AG04450 (cell line): ENCODE measurements around the gene RRN3. TPM values are rescaled to one million over a fixed set of nuclear protein-coding genes. Genes with fewer than 3 reads are reported as not detected.
"Not testable (repeated sequence)": the region's sequence is repeated elsewhere in the genome, so short reads cannot be mapped to it uniquely, and the experiment has no call there.

Experiments
- CTCF ChIA-PET: fragments of 300-600, 350-600 bp; formaldehyde crosslinking; extraction: SDS; loops from one replicate; lab custom pipeline; 2022; ENCODE audit warnings: antibody characterized with exemption, inconsistent platforms; lab: Charles Lee
- POLR2A ChIA-PET: fragments of 350-600 bp; formaldehyde crosslinking; extraction: SDS; loops from one replicate; lab custom pipeline; 2021; ENCODE audit warnings: antibody characterized with exemption, inconsistent platforms; lab: Yijun Ruan, JAX
- DNase-seq: peaks from one replicate; pipeline ENCODE4 v3.0.0-alpha.2; 2011; ENCODE audit warnings: low read depth, low spot score
- H3K27ac ChIP-seq: one replicate; pipeline ENCODE4 v1.5.1; 2012; ENCODE audit warnings: low read depth, low read length, control low read depth
- H3K27me3 ChIP-seq: one replicate; pipeline ENCODE4 v1.6.0; 2012; ENCODE audit warnings: low read length; ENCODE audit not compliant: control insufficient read depth, insufficient read depth
- H3K4me3 ChIP-seq: 2 replicates; pipeline ENCODE4 v1.5.1; 2011; ENCODE audit warnings: mild to moderate bottlenecking, low read depth, low read length, control low read depth
- H3K9me3 ChIP-seq: 2 replicates; pipeline ENCODE4 v1.5.1; 2012; ENCODE audit warnings: low read length; ENCODE audit not compliant: control insufficient read depth, insufficient read depth
- polyA plus RNA-seq: library from polyadenylated mRNA; depleted of rRNA; stranded (reverse); fragments of >200 nt; gene quantifications from 2 replicates; pipeline ENCODE4 v1.2.3, GENCODE V29; 2011
- TF ChIP-seq, protein P1 (sequence below): IDR thresholded peaks from 2 replicates; pipeline ENCODE4 v1.5.1; 2011; ENCODE audit warnings: low read depth, low read length, control low read depth, inconsistent platforms

RRN3 gene
- polyA plus RNA-seq, 1 experiment, result 45.3 TPM

DNA sequence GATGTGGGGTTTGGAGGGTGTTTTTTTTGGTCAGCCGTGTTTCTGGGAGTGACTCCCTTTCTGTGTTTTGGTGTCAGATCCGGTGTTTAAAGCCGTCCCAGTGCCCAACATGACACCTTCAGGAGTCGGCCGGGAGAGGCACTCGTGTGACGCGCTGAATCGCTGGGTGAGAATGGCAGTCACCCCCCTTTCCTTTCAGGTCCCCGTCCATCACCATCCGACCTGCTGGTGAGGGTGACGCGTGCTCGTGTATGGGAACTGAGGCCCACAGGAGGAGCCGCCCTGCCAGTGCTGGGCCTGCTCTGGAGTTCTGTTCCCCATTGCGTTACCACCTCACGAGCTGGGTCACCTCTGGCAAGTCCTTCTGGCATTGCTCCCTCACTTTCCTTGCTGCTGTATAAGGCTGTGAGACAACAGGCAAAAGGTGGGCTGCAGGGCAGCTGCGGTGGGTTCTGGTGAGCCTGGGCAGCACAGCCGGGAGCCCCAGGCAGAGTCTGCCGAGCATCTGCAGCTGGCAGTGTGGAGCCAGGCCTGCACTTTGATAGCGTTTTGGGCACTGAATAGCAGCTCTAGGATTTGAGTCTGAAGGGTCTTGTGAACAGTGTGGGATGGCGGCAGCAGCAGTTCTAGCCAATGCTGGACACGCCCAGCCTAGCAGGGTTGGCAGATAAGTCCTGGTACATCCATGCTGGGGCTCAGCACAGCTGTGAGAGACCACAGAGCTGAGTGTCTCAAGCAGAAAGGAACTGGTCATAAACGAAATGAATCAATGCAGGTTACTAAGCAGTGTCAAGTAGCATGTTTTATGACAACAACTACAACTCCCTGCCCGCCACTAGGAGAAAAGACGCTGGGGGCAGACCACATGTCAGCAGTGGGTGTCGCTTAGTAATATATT, 65.0 kb downstream of the RRN3 start:
- POLR2A ChIA-PET, H3K9me3 ChIP-seq, H3K27me3 ChIP-seq, H3K4me3 ChIP-seq, DNase-seq, CTCF ChIA-PET: not testable (repeated sequence)
- H3K27ac ChIP-seq, result peak overlapping the region; percentile 21

DNA sequence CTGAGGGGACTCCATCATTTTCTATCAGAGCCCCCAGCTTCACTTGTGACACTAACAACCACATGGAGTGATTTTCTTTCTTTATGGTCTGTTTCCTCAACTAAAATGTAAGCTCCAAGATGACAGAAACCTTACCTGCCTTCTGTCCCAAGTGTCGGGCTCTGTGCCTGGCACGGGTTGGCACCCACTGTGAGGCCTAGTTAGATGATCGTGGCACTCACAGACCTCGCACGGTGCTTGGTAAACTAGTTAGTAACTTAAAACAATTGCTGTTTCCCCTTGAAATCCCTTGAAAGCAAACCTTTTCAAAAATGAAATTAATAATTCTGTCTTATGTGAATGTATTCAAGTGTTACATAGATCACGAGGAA, 65.7 kb downstream of the RRN3 start:
- CTCF ChIA-PET, DNase-seq, H3K27me3 ChIP-seq, H3K4me3 ChIP-seq, POLR2A ChIA-PET, H3K27ac ChIP-seq, H3K9me3 ChIP-seq: not testable (repeated sequence)

DNA sequence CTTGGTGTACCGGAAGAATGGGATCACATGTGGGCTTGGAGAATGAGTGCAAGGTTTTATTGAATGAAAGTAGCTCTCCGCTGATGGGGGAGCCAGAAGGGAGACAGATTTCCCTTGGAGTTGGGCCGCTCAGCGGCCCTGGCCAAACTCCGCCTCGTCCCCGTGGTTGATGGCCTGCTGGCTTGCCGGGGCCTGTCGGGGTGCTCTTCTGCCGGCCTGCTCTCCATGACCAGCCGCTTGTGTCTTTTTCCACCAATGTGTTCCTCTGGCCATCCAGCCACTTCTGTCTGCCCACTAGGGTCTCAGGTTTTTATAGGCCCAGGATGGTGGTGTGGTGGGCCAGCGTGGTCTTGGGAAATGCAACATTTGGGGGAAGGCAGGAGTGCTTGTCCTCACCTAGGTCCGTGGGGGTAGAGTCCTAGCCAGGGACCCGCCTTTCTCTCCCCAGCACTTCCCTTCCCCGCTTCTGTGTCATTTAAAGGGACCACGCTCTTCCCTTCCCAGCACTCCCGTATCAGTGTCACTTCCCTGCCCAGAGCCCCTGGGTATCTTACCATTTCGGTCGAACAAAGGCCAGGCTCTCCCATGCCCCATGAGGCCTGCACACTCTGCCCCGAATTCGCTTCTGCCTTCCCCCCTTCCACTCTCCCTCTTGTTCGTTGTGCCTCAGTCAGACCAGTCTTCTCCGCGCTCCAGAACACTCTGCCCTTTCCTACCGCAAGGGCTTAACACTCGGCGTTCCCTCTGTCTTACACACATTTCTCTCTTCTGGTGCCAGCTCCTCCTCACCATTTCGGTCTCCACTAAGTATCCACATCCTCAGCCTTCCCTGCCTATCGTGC, 66.3 kb downstream of the RRN3 start:
- POLR2A ChIA-PET, result interaction anchor here (0.6 kb wide), 1 partner anchor 1150 kb away, joined by 3 read pairs; no protein-coding TSS in a partner anchor
- not testable (repeated sequence) for H3K27ac ChIP-seq

DNA sequence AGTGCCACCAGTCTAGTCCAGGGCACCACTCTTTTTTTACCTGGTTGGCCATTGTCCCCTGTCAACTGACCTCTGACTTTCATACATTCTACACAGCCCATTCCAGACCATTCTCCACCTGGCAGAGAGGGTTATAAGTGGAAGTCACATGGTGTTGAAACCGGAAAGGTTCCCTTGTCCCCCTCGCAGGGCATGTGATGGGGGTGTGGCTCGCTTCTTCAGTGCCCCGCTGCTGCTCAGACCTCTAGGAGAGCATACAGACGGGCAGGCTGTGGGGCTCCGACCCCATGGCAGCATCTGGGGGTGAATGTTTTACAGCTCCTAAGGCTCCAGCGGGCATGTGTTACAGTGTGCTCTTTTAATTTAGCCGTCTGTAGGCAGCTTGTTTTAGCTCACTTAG, 67.0 kb downstream of the RRN3 start:
- H3K4me3 ChIP-seq, H3K27me3 ChIP-seq, H3K27ac ChIP-seq, CTCF ChIA-PET, DNase-seq, H3K9me3 ChIP-seq: not testable (repeated sequence)
- POLR2A ChIA-PET, result interaction anchor here (0.6 kb wide), 1 partner anchor 1151 kb away, joined by 3 read pairs; no protein-coding TSS in a partner anchor

More for the DNA sequence above, 66.3 kb downstream of the RRN3 start:
- H3K4me3 ChIP-seq, H3K9me3 ChIP-seq, CTCF ChIA-PET, H3K27me3 ChIP-seq, DNase-seq: not testable (repeated sequence)

DNA sequence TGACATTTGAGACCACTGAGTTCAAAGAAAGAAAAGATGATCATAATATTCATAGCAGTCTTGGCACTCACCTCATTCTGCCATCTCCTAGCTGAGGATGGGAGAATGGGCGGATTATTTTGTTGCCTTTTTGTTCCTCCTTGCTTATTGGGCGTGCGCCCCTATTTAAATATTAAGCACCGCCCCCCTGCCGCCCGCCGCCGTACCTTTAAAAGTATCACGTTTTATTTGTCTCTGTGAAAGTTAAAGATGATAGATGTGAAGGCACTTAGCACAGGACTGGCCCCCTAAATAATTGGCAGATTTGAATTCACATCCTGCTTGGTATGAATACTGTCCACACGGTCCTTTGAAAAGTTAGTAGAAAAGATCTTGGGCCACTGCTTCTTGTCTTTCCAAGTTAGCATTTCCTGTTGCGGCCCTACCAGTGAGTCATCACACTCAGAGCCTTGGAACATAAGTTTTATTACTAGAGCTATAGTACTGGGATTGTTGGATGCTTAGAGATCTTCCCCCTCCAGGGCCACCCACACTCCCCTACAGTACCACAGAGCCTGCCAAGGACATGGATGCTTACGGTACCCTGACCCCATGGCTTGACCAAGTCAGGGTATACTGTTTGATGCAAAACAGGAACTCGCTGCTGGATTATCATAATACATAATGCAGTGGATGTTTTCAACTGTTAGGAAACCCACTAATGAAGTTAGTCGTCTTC, 68.7 kb downstream of the RRN3 start:
- H3K4me3 ChIP-seq, H3K27ac ChIP-seq, H3K9me3 ChIP-seq, DNase-seq, POLR2A ChIA-PET, CTCF ChIA-PET, H3K27me3 ChIP-seq: not testable (repeated sequence)

DNA sequence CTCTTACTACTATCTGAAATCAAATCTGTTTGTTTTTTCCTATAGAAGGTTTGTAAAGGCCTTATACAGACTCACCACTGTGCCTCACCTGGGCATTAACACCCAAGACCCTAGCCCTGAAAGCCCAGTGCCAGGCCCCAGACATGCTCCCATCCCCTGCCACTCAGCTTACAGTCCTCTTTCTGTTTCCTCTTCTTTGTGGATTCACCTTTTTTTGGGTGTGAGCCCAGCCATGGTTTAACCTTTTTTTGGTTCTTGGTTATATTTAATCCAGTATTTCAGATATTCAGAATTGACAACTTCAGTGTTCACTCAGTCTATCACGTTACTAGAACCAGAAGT, 69.2 kb downstream of the RRN3 start:
- DNase-seq, POLR2A ChIA-PET, H3K27ac ChIP-seq, H3K9me3 ChIP-seq, CTCF ChIA-PET, H3K4me3 ChIP-seq, H3K27me3 ChIP-seq: not testable (repeated sequence)

DNA sequence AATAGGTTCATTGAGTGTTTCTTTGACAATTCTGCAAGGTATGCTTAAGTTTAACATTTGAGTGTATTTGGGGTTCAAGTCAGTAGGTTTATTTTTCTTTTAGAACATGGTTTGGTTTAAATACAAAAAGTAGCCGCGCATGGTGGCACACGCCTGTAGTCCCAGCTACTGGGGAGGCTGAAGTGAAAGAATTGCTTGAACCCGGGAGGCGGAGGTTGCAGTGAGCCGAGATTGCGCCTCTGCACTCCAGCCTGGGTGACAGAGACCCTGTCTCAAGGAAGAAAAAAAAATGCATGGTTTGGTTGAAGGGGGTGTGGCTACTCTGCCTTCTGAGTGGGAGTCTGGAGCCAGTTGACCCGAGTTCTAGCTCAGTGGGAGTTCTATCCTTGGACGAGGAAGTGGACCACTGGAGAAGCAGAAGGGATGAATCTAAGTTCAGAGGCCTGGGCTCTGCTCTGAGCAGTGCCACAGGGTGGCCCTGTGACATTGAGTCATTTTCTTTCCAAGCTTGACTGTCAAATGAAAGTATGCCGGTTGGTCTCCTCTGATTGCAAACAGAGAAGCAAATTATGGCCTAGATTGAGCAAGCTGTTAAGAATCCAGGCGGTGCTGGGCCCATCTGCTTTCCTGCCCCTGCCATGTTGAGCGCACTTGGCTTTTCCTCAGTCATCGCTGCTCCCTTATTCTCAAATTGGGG, 70.5 kb downstream of the RRN3 start:
- POLR2A ChIA-PET, CTCF ChIA-PET: not testable (repeated sequence)

DNA sequence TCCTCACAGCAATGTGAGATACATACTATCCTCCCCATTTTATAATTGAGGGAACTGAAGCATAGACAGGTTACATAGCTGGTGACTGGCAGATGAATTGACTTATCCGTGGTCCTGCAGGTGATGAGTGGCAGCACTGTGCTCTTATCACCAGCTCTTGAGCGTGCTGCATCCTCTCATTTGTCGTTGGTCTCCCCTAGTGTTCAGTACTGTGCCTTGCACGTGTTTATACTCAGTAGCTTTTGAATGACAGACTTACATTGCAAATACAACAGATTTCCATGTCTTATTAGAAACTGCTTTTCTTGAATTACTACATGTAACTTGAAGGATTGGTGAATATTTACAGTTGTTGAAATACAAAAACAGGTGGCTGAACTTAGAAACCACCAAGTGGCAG, 71.9 kb downstream of the RRN3 start:
- DNase-seq, CTCF ChIA-PET, H3K27me3 ChIP-seq, H3K9me3 ChIP-seq, H3K27ac ChIP-seq, H3K4me3 ChIP-seq: not testable (repeated sequence)
- TF ChIP-seq, protein P1, sequence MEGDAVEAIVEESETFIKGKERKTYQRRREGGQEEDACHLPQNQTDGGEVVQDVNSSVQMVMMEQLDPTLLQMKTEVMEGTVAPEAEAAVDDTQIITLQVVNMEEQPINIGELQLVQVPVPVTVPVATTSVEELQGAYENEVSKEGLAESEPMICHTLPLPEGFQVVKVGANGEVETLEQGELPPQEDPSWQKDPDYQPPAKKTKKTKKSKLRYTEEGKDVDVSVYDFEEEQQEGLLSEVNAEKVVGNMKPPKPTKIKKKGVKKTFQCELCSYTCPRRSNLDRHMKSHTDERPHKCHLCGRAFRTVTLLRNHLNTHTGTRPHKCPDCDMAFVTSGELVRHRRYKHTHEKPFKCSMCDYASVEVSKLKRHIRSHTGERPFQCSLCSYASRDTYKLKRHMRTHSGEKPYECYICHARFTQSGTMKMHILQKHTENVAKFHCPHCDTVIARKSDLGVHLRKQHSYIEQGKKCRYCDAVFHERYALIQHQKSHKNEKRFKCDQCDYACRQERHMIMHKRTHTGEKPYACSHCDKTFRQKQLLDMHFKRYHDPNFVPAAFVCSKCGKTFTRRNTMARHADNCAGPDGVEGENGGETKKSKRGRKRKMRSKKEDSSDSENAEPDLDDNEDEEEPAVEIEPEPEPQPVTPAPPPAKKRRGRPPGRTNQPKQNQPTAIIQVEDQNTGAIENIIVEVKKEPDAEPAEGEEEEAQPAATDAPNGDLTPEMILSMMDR, result peak; percentile 51
- POLR2A ChIA-PET, result interaction anchor here (0.6 kb wide), 1 partner anchor 17 kb away, joined by 4 read pairs; no protein-coding TSS in a partner anchor

More for the DNA sequence above, 70.5 kb downstream of the RRN3 start:
- not testable (repeated sequence) for DNase-seq, H3K9me3 ChIP-seq, H3K4me3 ChIP-seq, H3K27me3 ChIP-seq, H3K27ac ChIP-seq

DNA sequence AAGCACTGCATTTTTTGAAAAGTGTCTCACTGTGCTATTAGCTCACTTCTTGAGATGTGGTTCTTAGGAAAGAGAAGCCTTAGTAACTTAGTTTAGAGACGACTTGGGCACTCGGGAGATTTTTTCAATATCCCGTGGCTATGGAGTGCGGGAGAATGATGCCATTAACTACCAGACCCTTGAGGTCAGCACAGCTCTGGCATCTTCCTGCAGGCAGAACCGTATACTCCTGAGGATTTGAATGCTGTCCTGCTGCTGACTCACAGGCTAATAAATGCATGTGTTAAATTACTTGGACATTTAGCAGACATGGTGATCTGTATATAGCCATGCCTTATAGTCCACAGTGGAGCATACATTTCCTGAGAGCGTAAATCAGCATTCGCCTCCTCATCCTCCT, 72.6 kb downstream of the RRN3 start:
- POLR2A ChIA-PET, result interaction anchor here (0.6 kb wide), 2 partner anchors 16 to 17 kb away, joined by 3 to 4 read pairs; no protein-coding TSS in a partner anchor
- not testable (repeated sequence) for H3K27me3 ChIP-seq

More for the DNA sequence above, 72.6 kb downstream of the RRN3 start:
- H3K4me3 ChIP-seq, CTCF ChIA-PET, H3K9me3 ChIP-seq, H3K27ac ChIP-seq: not testable (repeated sequence)
- DNase-seq, result peak; percentile 21
